ENCODE results near the gene SLC10A4.

DNA sequence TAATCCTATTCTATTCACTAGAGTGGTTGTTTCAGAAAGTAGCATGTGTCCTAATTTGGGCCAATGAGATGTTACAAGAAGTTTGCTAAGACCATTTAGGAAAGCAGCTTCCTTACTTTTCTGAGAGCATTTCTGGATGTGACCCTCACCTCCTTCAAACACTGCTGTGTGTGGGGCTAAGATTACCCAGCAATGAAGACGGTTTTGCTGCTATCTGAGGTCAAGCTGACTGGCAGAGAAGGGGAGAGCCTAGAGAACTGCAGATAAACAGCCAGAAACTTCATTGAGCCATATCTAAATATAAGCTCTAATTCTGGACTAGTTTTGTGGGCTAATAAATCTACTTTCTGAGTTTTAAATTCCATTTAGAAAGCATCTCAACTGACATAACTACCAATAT lies 43.3 kb downstream of the SLC10A4 start:
- TF ChIP-seq, protein P1, sequence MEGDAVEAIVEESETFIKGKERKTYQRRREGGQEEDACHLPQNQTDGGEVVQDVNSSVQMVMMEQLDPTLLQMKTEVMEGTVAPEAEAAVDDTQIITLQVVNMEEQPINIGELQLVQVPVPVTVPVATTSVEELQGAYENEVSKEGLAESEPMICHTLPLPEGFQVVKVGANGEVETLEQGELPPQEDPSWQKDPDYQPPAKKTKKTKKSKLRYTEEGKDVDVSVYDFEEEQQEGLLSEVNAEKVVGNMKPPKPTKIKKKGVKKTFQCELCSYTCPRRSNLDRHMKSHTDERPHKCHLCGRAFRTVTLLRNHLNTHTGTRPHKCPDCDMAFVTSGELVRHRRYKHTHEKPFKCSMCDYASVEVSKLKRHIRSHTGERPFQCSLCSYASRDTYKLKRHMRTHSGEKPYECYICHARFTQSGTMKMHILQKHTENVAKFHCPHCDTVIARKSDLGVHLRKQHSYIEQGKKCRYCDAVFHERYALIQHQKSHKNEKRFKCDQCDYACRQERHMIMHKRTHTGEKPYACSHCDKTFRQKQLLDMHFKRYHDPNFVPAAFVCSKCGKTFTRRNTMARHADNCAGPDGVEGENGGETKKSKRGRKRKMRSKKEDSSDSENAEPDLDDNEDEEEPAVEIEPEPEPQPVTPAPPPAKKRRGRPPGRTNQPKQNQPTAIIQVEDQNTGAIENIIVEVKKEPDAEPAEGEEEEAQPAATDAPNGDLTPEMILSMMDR (IDR thresholded peaks at IDR 0.05; ENCODE audit: low read length), result no peak
- TF ChIP-seq EZH2 (optimal IDR thresholded peaks at IDR 0.05; ENCODE audit: low read depth, low read length), result no peak
- TF ChIP-seq EZH2phosphoT487 (IDR thresholded peaks at IDR 0.05; ENCODE audit: low read length), result no peak
